ENCODE results near the gene BEND7.

BEND7 gene

GRCh38 chr10:13518076-13518692 lies 10.6 kb downstream of the BEND7 start:
- DNase-seq, result no peak

GRCh38 chr10:13517675-13518074 lies 11.1 kb downstream of the BEND7 start:
- no peak for DNase-seq

GRCh38 chr10:13516176-13516575 lies 12.6 kb downstream of the BEND7 start:
- no peak for DNase-seq

GRCh38 chr10:13515467-13515866 lies 13.3 kb downstream of the BEND7 start:
- no peak for DNase-seq

GRCh38 chr10:13514296-13514695 lies 14.5 kb downstream of the BEND7 start:
- no peak for DNase-seq

- DNase-seq, result no peak
Measured at GRCh38 chr10:13512564-13512963, 16.2 kb downstream of the BEND7 start.

- DNase-seq, result no peak
Measured at GRCh38 chr10:13511409-13511808, 17.4 kb downstream of the BEND7 start.

- no peak for DNase-seq
Measured at GRCh38 chr10:13505052-13505680, 23.6 kb downstream of the BEND7 start.

GRCh38 chr10:13503745-13504463 lies 24.9 kb downstream of the BEND7 start:
- DNase-seq, result no peak

GRCh38 chr10:13502380-13502779 lies 26.4 kb downstream of the BEND7 start:
- no peak for DNase-seq

- no peak for DNase-seq
Measured at GRCh38 chr10:13500201-13500600, 28.6 kb downstream of the BEND7 start.

GRCh38 chr10:13499150-13499549 lies 29.7 kb downstream of the BEND7 start:
- DNase-seq, result no peak

- DNase-seq, result no peak
Measured at GRCh38 chr10:13496931-13497330, 31.9 kb downstream of the BEND7 start.

- no peak for DNase-seq
Measured at GRCh38 chr10:13496164-13496563, 32.6 kb downstream of the BEND7 start.

GRCh38 chr10:13492493-13493180 lies 36.2 kb downstream of the BEND7 start:
- DNase-seq, result no peak

- DNase-seq, result no peak
Measured at GRCh38 chr10:13491747-13492360, 37.0 kb downstream of the BEND7 start.

- DNase-seq, result no peak
Measured at GRCh38 chr10:13490503-13490902, 38.3 kb downstream of the BEND7 start.

GRCh38 chr10:13489035-13489599 lies 39.7 kb downstream of the BEND7 start:
- DNase-seq, result no peak

GRCh38 chr10:13485623-13486022 lies 43.2 kb downstream of the BEND7 start:
- no peak for DNase-seq

GRCh38 chr10:13483951-13484350 lies 44.9 kb downstream of the BEND7 start:
- DNase-seq, result no peak

GRCh38 chr10:13483073-13483472 lies 45.7 kb downstream of the BEND7 start:
- DNase-seq, result no peak

GRCh38 chr10:13481690-13482089 lies 47.1 kb downstream of the BEND7 start:
- no peak for DNase-seq

- DNase-seq, result no peak
Measured at GRCh38 chr10:13475124-13475523, 53.7 kb downstream of the BEND7 start.

Data from activated effector memory CD4-positive, alpha-beta T cell treated with Interleukin-2 at 50 U/mL for 16 hours (primary cell).